ENCODE measurements around the gene TLK2. TPM values are rescaled to one million over a fixed set of nuclear protein-coding genes. Genes with fewer than 3 reads are reported as not detected.
"Not testable (repeated sequence)": the region's sequence is repeated elsewhere in the genome, so short reads cannot be mapped to it uniquely, and the experiment has no call there.

Gene TLK2
- 10 to 100 TPM; 30.2 to 50.2 (median 39.0) TPM for total RNA-seq
- 10 to 100 TPM; 23.4 to 35.7 TPM for polyA plus RNA-seq
- long read RNA-seq, donor 1, partial matches to known transcripts = 2 of 15 reads
- long read RNA-seq, donor 1, other reads (novel, unspliced or antisense) = 9 of 15 reads
- long read RNA-seq, donor 2, transcript TLK2-208 (1 exons, 3,536 nt) = major isoform, 12 of 15 reads
- long read RNA-seq, donor 2, partial matches to known transcripts = 0 of 15 reads
- long read RNA-seq, donor 2, other reads (novel, unspliced or antisense) = 0 of 15 reads
- long read RNA-seq, donor 3, transcript TLK2-203 (22 exons, 3,449 nt) = major isoform, 7 of 46 reads
- long read RNA-seq, donor 3, transcript TLK2-208 (1 exons, 3,536 nt) = minor isoform, 6 of 46 reads
- long read RNA-seq, donor 3, partial matches to known transcripts = 9 of 46 reads
- long read RNA-seq, donor 3, other reads (novel, unspliced or antisense) = 21 of 46 reads

GRCh38 chr17:62478424-62478879 lies at the start of gene TLK2:
TLK2 (plus strand) TSS chr17:62478825; CDS start chr17:62481126, 2,301 bp downstream.
- H3K36me3 ChIP-seq = no peaks in the 10 kb centered on the region
- no peaks in the 10 kb centered on the region for H3K9me3 ChIP-seq
- TF ChIP-seq POLR2A (IDR thresholded peaks at IDR 0.05) (no peak), CTCF (IDR thresholded peaks at IDR 0.05) (no peak), EP300 (IDR thresholded peaks at IDR 0.05) (no peak)
- intact Hi-C loops (cut with DNase I) = no loop called here
- peak within 1 kb of the TSS; percentile 49 for H3K4me3 ChIP-seq
- H3K4me1 ChIP-seq (ENCODE audit: insufficient read depth) = peaks cover 3% of the 10 kb centered on the region
- no peaks in the 10 kb centered on the region for H3K27me3 ChIP-seq
- peak within 1 kb of the TSS; percentile 93 to 94 for H3K27ac ChIP-seq
- peak; percentile 80 to 87 (median 85) for DNase-seq
- 0 to 1% (median 1%) methylated on average over 22 to 59 of the region's 59 CpGs for WGBS, 3 donors

- not testable (repeated sequence) for H3K27ac ChIP-seq; H3K36me3 ChIP-seq; H3K27me3 ChIP-seq; H3K9me3 ChIP-seq; H3K4me3 ChIP-seq; H3K4me1 ChIP-seq (ENCODE audit: insufficient read depth); DNase-seq
- intact Hi-C loops (cut with DNase I) = loop anchor here in 1 of 4 donors (5.0 kb wide), 1 partner anchor 477 kb away; no protein-coding TSS in a partner anchor
- 92 to 95% (median 95%) methylated on average over 4 of the region's 4 CpGs for WGBS, 3 donors
Measured at GRCh38 chr17:62435251-62435650, 43.4 kb upstream of the TLK2 start.

DNA sequence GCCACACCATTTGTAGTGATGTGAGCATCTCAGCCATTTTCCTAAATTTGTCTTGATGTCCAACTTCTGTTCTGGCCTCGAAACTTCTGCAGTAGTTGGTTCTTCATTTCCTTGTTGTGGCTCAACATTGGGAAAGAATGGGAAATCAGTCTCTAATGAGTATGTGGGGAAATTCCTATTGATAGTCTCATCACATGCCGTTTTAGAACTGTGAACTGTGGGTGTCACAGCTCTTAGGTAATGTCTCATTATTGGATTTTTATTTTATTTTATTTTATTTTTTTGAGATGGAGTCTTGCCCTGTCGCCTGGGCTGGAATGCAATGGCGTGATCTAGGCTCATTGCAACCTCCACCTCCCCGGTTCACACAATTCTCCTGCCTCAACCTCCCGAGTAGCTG lies 37.4 kb upstream of the TLK2 start:
- DNase-seq; H3K36me3 ChIP-seq; intact Hi-C loops (cut with DNase I); H3K4me1 ChIP-seq (ENCODE audit: insufficient read depth); H3K9me3 ChIP-seq; H3K27me3 ChIP-seq; H3K27ac ChIP-seq; H3K4me3 ChIP-seq: not testable (repeated sequence)
- 95 to 97% (median 96%) methylated on average over 6 of the region's 6 CpGs for WGBS, 3 donors

- H3K27ac ChIP-seq = no peak overlapping the region
- WGBS, 3 donors = 91 to 96% (median 94%) methylated on average over 4 of the region's 4 CpGs
- no peak for DNase-seq
- H3K27me3 ChIP-seq = no peaks in the 10 kb centered on the region
- intact Hi-C loops (cut with DNase I) = no loop called here
- no peaks in the 10 kb centered on the region for H3K4me1 ChIP-seq (ENCODE audit: insufficient read depth)
- no peaks in the 10 kb centered on the region for H3K9me3 ChIP-seq
- no peak for TF ChIP-seq CTCF (IDR thresholded peaks at IDR 0.05)
- TF ChIP-seq EP300 (IDR thresholded peaks at IDR 0.05) = no peak
- no peak for TF ChIP-seq POLR2A (IDR thresholded peaks at IDR 0.05)
- no peak overlapping the region for H3K4me3 ChIP-seq
- H3K36me3 ChIP-seq = no peaks in the 10 kb centered on the region
Measured at GRCh38 chr17:62444063-62444462, 34.6 kb upstream of the TLK2 start.

GRCh38 chr17:62445791-62446190 lies 32.8 kb upstream of the TLK2 start:
- H3K27ac ChIP-seq; intact Hi-C loops (cut with DNase I); H3K36me3 ChIP-seq; H3K4me3 ChIP-seq; DNase-seq; H3K9me3 ChIP-seq; H3K4me1 ChIP-seq (ENCODE audit: insufficient read depth); H3K27me3 ChIP-seq: not testable (repeated sequence)
- 79 to 84% (median 80%) methylated on average over 4 of the region's 4 CpGs for WGBS, 3 donors

DNA sequence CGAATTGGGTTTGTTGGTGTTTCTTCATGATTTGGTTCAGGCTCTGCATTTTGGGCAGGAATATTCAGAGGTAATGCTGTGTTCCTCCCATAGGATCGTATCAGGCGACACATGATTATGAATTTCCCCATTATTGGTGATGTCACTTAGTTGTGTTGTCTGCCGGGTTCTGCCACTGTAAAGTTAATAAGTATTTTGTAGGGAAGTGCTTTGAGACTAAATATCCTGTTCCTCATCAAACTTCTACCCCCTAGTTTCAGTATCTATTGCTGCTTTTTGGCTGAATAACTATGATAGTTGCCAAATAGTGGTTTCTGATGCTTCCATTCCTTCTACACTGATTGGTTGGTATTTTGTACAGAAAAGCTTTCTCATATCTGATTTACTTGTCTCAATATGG lies 26.4 kb upstream of the TLK2 start:
- H3K36me3 ChIP-seq; DNase-seq; intact Hi-C loops (cut with DNase I); H3K9me3 ChIP-seq; H3K4me3 ChIP-seq; H3K4me1 ChIP-seq (ENCODE audit: insufficient read depth); H3K27me3 ChIP-seq; H3K27ac ChIP-seq: not testable (repeated sequence)
- 86 to 92% (median 90%) methylated on average over 4 of the region's 4 CpGs for WGBS, 3 donors

DNA sequence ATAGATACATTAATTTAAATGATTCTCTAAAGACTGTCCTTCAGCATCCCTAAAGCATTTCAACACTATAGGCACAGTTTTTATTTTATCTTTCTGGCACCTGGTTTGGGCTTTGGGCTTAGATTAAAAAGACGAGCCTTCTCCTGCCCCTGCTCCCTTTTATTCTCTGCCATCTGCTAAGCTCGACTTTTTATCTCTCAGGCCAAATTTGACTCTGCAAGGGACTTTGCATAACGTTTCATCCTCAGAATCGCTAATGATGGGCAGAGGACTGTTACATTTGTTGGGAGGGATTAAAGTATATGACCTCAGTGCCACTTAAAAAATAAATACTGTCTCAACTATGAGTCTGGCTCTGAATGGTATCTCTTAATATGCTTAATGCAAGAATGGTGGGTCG lies 25.6 kb upstream of the TLK2 start:
- H3K4me3 ChIP-seq; DNase-seq; H3K27me3 ChIP-seq; H3K36me3 ChIP-seq; H3K27ac ChIP-seq; H3K9me3 ChIP-seq; intact Hi-C loops (cut with DNase I); H3K4me1 ChIP-seq (ENCODE audit: insufficient read depth): not testable (repeated sequence)
- 53 to 66% (median 57%) methylated on average over 5 of the region's 5 CpGs for WGBS, 3 donors

DNA sequence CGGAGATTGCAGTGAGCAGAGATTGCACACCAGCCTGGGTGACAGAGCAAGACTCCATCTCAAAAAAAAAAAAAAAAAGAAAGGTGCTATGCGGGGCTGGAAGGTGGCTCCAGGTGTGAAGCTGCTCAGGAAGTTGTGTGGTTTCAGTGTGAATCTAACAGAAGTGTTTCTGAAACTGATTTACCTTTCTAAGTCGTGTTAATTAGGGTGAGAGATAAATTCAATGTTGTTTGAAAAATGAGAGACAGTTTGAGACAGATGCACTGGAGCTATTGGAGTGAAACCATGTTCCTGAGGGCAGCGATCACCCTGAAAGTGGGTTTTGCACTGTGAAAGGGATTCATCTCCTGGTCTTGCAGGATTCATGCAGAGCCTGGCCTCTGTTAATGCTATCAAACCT lies 25.0 kb upstream of the TLK2 start:
- intact Hi-C loops (cut with DNase I); H3K36me3 ChIP-seq; H3K9me3 ChIP-seq; H3K27ac ChIP-seq; H3K27me3 ChIP-seq; H3K4me3 ChIP-seq; DNase-seq; H3K4me1 ChIP-seq (ENCODE audit: insufficient read depth): not testable (repeated sequence)
- 81 to 90% (median 83%) methylated on average over 4 of the region's 4 CpGs for WGBS, 3 donors

GRCh38 chr17:62454111-62454510 lies 24.5 kb upstream of the TLK2 start:
- H3K4me3 ChIP-seq; H3K9me3 ChIP-seq; H3K27me3 ChIP-seq; DNase-seq; intact Hi-C loops (cut with DNase I); H3K4me1 ChIP-seq (ENCODE audit: insufficient read depth); H3K36me3 ChIP-seq; H3K27ac ChIP-seq: not testable (repeated sequence)
- WGBS, 3 donors = 73 to 82% (median 76%) methylated on average over 3 of the region's 3 CpGs
